ENCODE results near the gene PPP2R1A. TPM values are rescaled to one million over a fixed set of nuclear protein-coding genes. Genes with fewer than 3 reads are reported as not detected.

The PPP2R1A gene
- 182 and 201 TPM in 2 replicates for total RNA-seq

DNA sequence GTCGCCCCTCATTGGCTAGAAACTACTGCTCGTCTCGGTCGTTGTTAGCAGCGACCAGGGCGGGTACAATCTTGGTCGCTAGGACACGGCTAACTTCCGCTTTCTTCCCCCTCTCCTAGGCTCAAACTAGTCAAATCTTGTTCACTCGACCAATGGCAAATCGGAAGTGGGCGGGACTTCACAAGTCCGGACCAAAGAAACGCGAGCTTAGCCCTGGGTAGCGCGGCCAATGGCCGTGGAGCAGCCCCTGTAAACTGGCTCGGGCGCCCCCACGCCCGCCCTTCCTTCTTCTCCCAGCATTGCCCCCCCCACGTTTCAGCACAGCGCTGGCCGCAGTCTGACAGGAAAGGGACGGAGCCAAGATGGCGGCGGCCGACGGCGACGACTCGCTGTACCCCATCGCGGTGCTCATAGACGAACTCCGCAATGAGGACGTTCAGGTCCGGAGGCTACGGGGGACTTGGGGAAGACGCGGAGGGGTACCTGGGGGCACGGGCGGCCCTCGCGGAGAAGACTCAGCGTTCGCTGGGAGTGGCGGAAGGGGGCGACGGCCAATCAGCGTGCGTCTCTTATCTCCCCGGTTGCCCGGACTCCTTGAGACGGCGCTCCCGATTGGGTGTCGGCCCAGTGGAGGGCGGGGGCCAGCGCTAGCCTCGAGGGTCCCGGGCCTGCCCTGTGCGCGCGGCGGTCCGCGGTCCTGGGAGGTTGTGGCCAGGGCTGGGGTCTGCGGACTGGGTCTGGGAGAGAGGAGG lies at the start of gene PPP2R1A:
TSS of gene PPP2R1A (plus strand) at position 318 of the 752 bp plus-strand sequence. CDS start at position 363, 45 bp downstream.

DNA sequence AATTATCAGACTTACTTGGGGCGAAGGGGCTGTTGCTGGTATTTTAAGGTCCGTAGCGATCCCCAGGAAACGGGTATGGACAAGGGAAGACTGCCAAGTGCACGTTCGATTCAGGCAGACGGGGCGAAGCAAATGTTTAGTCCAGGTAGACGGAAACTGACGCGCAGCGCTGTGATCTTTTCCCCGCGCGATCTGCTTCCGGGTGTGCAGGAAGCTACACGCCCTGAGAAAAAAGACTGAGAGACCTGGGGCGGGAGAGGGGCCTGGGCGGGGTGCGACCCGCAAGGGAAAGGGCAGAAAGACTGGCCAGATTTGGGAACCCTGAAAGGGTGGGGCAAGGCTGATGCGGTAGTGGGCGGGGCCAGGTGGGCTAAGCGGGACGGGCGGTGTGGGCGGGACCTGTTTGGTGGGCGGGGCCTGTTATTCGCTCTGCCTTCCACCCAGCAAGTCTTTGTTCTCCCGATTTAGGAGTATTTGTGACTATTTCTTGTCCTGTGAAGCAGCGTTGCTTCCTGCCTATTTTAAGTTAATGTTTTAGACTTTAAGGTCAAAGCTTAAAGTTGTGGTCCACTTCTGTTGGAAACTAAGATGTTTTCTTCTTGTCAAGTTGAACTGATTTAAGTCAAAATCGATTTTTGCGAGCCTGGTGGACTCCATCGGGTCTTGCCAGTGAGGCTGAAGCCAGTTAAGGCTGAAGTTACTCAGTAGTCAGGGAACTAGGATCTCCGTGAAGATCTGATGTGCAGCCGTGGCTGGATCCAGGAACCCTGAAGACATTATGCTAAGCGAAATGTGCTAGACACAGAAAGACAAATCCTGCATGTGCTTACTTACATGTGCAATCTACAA lies 18.3 kb upstream of the PPP2R1A start, which contains the start of gene ZNF836:
TSS of gene ZNF836 (minus strand) at position 301 of the 849 bp plus-strand sequence. CDS start 3,549 bp downstream, outside the sequence.

DNA sequence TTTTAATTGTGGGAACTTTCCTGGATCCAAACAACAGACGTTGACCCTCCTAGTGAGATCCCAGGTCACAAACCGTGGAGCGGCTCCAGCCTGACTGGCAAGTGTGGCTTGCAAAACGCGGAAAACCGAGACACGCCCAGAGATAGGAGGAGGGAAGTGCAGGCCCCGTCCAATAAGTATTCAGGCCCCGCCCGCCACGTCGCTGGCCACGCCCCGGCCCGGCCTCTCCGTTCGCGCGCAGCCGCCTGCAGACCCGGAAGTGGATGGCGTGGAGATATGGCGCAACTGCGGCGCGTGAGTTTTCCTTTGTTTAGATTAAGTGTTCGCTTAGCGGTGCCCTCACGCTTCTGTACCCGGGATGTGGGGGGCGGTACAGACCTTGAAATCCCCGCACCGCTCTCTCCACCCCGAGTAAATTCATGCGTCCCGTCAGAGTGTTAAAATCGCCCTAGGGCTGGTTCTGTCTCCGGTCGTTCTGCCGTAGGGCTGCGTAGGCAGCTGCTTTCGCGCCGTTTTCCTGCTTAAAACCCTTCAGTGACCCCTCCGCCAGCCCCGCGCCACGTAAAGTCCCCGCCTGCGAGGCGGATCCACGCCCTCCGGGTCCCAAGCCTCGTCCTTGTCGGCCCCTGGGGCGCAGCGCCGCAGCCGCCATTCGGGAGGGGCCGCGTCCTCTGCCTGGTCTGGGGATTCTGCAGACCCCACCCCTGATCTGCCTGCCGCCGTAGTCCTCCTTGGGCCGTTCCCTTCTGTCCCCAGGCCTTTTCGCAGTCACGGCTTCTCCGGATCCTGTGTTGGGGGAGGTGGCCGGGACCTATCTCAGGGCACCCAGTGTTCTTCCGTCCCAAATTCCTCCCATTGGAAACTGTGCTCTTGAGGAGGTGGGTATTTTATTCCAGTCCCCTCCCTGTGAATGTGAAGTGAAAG lies 79.7 kb downstream of the PPP2R1A start, which contains the start of gene ZNF766:
TSS of gene ZNF766 (plus strand) at position 250 of the 924 bp plus-strand sequence. CDS start at position 277, 27 bp downstream.

Small RNA genes lying within 50 kb of the gene (small RNA-seq; reads per million reads assigned to genes)
- not detected for gene MIR6801
- gene RF00019: not detected
- gene RPL37P23: 1.7 reads per million, percentile 75 among the genes with 10 or more reads in this experiment

Other genes starting within 250 kb of the PPP2R1A start
- 6.1 and 8.1 TPM in 2 replicates for gene ZNF350, start 203.2 kb upstream of the PPP2R1A start, total RNA-seq
- gene ZNF615, start 181.8 kb upstream of the PPP2R1A start, total RNA-seq: 8.6 and 8.8 TPM in 2 replicates
- 7.3 and 10.8 TPM in 2 replicates for gene ZNF614, start 161.7 kb upstream of the PPP2R1A start, total RNA-seq
- gene ZNF432, start 141.2 kb upstream of the PPP2R1A start, total RNA-seq: 5.5 and 7.0 TPM in 2 replicates
- gene ZNF841, start 94.3 kb upstream of the PPP2R1A start, total RNA-seq: 19.1 and 22.7 TPM in 2 replicates
- 7.8 and 8.8 TPM in 2 replicates for gene ZNF616, start 50.1 kb upstream of the PPP2R1A start, total RNA-seq
- 3.3 and 5.1 TPM in 2 replicates for gene ZNF836, start 18.4 kb upstream of the PPP2R1A start, total RNA-seq
- gene ZNF766, start 79.5 kb downstream of the PPP2R1A start, total RNA-seq: 7.4 and 8.5 TPM in 2 replicates
- 7.0 and 7.8 TPM in 2 replicates for gene ZNF480, start 107.1 kb downstream of the PPP2R1A start, total RNA-seq
- 0.78 and 2.9 TPM in 2 replicates for gene ZNF610, start 146.2 kb downstream of the PPP2R1A start, total RNA-seq
- 17.3 and 17.4 TPM in 2 replicates for gene ZNF880, start 179.9 kb downstream of the PPP2R1A start, total RNA-seq
- 13.1 and 17.6 TPM in 2 replicates for gene ZNF528, start 207.8 kb downstream of the PPP2R1A start, total RNA-seq
- gene ZNF534, start 239.1 kb downstream of the PPP2R1A start, total RNA-seq: under 0.01 and 0.20 TPM in 2 replicates